Measurements from ENCODE around the gene GRHL1.

- TF ChIP-seq EZH2 (optimal IDR thresholded peaks at IDR 0.05; ENCODE audit: low read depth, low read length) = no peak
- TF ChIP-seq, protein P1, sequence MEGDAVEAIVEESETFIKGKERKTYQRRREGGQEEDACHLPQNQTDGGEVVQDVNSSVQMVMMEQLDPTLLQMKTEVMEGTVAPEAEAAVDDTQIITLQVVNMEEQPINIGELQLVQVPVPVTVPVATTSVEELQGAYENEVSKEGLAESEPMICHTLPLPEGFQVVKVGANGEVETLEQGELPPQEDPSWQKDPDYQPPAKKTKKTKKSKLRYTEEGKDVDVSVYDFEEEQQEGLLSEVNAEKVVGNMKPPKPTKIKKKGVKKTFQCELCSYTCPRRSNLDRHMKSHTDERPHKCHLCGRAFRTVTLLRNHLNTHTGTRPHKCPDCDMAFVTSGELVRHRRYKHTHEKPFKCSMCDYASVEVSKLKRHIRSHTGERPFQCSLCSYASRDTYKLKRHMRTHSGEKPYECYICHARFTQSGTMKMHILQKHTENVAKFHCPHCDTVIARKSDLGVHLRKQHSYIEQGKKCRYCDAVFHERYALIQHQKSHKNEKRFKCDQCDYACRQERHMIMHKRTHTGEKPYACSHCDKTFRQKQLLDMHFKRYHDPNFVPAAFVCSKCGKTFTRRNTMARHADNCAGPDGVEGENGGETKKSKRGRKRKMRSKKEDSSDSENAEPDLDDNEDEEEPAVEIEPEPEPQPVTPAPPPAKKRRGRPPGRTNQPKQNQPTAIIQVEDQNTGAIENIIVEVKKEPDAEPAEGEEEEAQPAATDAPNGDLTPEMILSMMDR (IDR thresholded peaks at IDR 0.05; ENCODE audit: low read length) = no peak
Measured at GRCh38 chr2:10000541-10000940, 49.0 kb downstream of the GRHL1 start.
